Fibroblast of lung (primary cell): ENCODE measurements around the gene PTGS1.

ENCODE experiments used
- EZH2 ChIP-seq: IDR thresholded peaks from 2 replicates; pipeline ENCODE4 v1.5.1; 2012; ENCODE audit warnings: low read length, control low read depth, mild to moderate bottlenecking; ENCODE audit errors: missing control alignments
- TF ChIP-seq, protein P1 (sequence below), 2 donors: IDR thresholded peaks in 1 of 2; conservative IDR thresholded peaks in 1 of 2; 1 replicate in 1 of 2; 2 replicates in 1 of 2; pipeline ENCODE4 v1.5.1; 2011 to 2012; ENCODE audit warnings: low read length in 2 of 2, control low read depth in 1 of 2, inconsistent platforms in 1 of 2, low read depth in 1 of 2, mild to moderate bottlenecking in 1 of 2

DNA sequence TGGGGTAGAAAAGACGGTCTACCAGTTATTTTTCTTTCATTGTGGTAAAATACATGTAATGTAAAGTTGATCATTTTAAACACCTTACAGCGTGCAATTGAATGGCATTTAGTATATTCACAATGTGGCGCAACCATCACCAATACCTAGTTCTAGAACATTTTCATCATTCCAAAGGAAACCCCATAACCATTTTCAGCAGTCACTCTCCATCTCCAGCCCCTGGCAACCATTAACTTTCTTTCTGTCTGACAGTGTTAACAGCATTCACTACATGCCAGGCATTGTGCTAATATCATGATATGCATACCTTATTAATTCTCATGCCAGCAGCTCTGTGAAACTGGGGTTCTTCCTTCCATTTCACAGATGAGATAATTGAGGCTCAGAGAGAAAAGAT lies 32.0 kb downstream of the PTGS1 start:
- TF ChIP-seq, protein P1, sequence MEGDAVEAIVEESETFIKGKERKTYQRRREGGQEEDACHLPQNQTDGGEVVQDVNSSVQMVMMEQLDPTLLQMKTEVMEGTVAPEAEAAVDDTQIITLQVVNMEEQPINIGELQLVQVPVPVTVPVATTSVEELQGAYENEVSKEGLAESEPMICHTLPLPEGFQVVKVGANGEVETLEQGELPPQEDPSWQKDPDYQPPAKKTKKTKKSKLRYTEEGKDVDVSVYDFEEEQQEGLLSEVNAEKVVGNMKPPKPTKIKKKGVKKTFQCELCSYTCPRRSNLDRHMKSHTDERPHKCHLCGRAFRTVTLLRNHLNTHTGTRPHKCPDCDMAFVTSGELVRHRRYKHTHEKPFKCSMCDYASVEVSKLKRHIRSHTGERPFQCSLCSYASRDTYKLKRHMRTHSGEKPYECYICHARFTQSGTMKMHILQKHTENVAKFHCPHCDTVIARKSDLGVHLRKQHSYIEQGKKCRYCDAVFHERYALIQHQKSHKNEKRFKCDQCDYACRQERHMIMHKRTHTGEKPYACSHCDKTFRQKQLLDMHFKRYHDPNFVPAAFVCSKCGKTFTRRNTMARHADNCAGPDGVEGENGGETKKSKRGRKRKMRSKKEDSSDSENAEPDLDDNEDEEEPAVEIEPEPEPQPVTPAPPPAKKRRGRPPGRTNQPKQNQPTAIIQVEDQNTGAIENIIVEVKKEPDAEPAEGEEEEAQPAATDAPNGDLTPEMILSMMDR (conservative IDR thresholded peaks at IDR 0.05 in 1 of 2, IDR thresholded peaks at IDR 0.05 in 1 of 2; ENCODE audit: low read depth in 1 of 2, low read length in 2 of 2): no peak
- no peak for TF ChIP-seq EZH2
